ENCODE results near the gene DBNDD1.

DNA sequence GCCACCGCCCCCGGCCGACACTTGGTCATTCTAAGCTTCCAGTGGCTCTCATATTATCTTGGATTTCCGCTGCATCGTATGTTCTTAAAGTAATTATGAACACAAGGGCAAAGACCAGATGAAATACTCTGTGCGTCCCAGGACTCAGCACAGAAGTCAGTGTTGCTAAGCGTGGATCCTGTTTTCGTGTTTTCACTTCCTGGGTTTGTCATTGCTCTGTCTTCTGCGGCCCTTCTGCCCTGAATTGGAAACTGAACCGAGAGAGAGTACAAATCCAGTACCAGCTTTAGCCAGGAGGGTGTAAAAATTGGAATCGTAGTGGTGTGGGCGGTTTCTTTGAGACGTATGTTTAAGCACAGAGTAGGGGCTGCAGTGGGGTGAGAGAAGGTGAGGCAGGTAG is 32.7 kb downstream of the DBNDD1 start:
- TF ChIP-seq, protein P1, sequence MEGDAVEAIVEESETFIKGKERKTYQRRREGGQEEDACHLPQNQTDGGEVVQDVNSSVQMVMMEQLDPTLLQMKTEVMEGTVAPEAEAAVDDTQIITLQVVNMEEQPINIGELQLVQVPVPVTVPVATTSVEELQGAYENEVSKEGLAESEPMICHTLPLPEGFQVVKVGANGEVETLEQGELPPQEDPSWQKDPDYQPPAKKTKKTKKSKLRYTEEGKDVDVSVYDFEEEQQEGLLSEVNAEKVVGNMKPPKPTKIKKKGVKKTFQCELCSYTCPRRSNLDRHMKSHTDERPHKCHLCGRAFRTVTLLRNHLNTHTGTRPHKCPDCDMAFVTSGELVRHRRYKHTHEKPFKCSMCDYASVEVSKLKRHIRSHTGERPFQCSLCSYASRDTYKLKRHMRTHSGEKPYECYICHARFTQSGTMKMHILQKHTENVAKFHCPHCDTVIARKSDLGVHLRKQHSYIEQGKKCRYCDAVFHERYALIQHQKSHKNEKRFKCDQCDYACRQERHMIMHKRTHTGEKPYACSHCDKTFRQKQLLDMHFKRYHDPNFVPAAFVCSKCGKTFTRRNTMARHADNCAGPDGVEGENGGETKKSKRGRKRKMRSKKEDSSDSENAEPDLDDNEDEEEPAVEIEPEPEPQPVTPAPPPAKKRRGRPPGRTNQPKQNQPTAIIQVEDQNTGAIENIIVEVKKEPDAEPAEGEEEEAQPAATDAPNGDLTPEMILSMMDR (IDR thresholded peaks at IDR 0.05; ENCODE audit: low read depth, low read length, missing input control): no peak
- no peak for TF ChIP-seq SP1 (IDR thresholded peaks at IDR 0.05)
- TF ChIP-seq RAD21 (IDR thresholded peaks at IDR 0.05): no peak
- no peak for TF ChIP-seq TAF1 (conservative IDR thresholded peaks at IDR 0.05)
- no peak for TF ChIP-seq YY1 (IDR thresholded peaks at IDR 0.05)
- TF ChIP-seq EGR1 (IDR thresholded peaks at IDR 0.05; ENCODE audit: low read depth in 2 of 2): no peak
